HG03139 (cell line): ENCODE data around the gene RIPPLY1.
"Not testable (repeated sequence)": the region's sequence is repeated elsewhere in the genome, so short reads cannot be mapped to it uniquely, and the experiment has no call there.

Experiments
- ATAC-seq: cut with Tn5 transposase; IDR thresholded peaks from one replicate; pipeline ENCODE4 v1.9.1; 2021; ENCODE audit not compliant: unreplicated experiment

The RIPPLY1 gene

GRCh38 chrX:106917830-106918500, 14.8 kb upstream of the RIPPLY1 start:
- ATAC-seq: no peak

DNA sequence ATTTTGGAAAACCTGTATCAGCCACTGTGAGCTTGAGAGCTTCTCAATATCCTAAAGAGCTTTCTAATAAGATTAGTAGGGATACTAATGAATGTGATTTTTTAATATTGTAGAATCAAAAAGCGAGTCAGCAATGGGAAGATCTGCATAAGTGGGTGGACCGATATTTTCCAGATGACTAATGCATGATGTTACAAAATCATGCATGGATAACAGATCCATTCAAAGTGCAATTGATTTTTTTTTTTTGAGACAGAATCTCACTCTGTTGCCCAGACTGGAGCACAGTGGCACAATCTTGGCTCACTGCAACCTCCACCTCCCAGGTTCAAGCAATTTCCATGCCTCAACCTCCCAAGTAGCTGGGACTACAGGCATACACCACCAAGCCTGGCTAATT, 9.7 kb upstream of the RIPPLY1 start:
- no peak for ATAC-seq

GRCh38 chrX:106906361-106906760, 3.2 kb upstream of the RIPPLY1 start:
- no peak for ATAC-seq

- ATAC-seq: no peak
Observed at GRCh38 chrX:106905064-106905708, 2.0 kb upstream of the RIPPLY1 start.

GRCh38 chrX:106903856-106904528, 851 bp upstream of the RIPPLY1 start:
- no peak for ATAC-seq

DNA sequence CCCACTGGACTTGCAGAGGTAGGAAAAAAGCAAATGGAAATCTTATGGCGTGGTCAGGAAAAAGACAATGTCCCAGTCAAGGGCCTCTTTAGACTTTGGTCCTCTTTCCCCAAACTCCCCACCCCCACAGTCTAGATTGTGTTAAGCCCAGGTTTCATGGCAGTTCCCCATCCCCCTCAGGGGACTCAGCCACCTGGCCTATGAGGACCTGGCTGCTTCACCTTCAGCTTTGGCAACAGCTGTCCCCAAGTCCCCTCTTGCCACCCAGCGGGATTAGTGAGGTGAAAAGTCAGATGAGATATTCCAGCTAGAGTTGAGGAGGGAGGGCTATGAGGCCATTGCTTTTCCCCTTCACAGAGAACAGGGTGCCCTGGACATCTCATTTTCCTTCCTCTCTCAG, 457 bp downstream of the RIPPLY1 start:
- ATAC-seq: no peak

DNA sequence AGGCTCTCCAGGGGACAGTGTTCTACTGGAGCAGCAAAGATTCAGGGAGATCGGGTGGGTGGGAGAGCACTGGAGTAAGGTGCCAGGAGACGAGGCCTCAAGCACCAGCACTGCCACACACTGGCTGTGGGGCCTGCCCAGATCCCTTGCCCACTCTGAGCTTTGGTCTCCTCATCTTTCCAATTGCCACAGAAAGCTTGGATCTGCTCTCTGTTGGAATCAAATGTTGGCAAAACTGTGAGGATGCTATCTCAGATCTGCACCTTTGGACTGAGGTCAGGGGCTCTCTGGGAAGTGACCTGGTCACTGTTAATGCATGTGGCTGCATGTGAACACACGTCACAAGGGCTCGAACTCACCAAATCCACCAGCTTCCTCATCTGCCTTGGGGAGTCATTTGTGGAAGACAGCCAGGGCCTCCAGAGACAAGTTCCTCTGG, 1.3 kb downstream of the RIPPLY1 start:
- no peak for ATAC-seq

- ATAC-seq: no peak
Observed at GRCh38 chrX:106901341-106901740, 1.8 kb downstream of the RIPPLY1 start.

DNA sequence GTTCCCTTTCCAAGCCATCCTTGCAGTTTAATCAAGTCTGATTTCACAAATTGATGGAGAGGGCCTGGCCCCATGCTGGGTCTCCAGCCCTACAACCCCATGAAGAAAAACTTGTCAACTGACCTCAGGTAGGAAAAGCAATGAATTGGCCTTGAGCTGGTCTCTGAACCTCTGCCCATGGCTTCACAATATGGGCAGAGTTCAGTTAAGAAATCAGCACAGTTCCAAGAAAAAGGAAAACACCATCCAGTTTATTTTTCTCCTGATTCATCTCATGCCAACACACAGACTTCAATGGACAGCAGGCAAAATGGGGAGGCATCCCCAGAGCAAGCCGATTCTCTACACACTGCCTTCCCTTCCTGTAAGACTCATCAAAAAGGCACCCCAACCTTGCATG, 3.3 kb downstream of the RIPPLY1 start:
- no peak for ATAC-seq

- ATAC-seq: no peak
Observed at GRCh38 chrX:106899276-106899675, 3.9 kb downstream of the RIPPLY1 start.

DNA sequence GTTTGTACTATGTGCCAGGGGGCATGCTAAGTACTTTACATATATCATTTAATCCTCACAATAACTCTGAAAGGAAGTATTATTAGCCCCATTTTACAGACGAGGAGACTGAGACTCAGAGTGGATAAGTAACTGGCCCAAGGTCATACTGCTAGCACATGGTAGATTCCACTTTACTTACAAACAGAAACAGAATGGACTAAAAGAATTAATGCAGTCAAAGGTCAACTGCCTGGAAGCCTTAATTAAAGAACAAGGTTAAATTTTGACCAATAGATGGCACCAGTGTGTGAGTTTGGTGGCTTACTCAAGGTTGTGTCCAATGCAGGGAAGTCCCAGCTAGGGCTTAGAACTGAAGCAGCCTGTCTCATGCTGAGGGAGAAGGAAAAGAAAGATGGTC, 4.7 kb downstream of the RIPPLY1 start:
- peak; percentile 66 for ATAC-seq

GRCh38 chrX:106897259-106897658, 5.9 kb downstream of the RIPPLY1 start:
- no peak for ATAC-seq

- no peak for ATAC-seq
Observed at GRCh38 chrX:106894978-106895452, 8.1 kb downstream of the RIPPLY1 start.

GRCh38 chrX:106894392-106894909, 8.7 kb downstream of the RIPPLY1 start:
- peak; percentile 67 for ATAC-seq

GRCh38 chrX:106891762-106892460, 11.2 kb downstream of the RIPPLY1 start:
- ATAC-seq: no peak

DNA sequence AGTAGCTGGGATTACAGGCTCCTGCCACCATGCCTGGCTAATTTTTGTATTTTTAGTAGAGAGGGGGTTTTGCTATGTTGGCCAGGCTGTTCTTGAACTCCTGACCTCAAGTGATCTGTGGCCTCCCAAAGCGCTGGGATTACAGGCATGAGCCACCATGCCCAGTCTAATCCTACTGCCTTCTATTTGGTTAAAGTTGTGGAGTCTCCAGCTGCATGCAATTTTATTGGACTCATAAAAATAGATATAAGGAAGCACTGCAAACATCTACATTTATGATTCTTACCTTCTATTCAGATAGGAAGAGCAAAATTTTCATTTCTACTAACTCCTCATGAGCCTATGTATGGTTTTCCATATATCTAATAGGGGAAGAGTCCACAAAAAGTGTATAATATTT, 13.7 kb downstream of the RIPPLY1 start:
- ATAC-seq: no peak

DNA sequence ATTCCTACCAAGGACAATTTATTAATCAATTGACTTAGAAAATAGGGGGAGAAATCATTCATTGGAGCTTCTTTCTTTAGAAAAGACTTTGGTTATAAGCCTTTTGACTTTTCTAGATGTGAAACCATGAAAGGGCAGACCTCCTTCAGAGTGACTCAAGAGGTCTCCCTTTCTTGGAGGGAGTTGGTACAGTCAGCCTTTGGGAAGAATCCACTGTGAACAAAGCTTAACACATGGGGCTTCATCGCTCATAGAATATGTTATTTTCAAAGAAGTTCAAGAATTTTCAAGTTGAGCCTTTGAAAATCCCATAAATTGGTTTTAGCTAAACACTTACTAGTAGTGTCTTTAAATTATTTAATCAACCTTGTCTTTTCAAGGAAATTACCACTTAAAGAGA, 28.0 kb downstream of the RIPPLY1 start:
- ATAC-seq: no peak

GRCh38 chrX:106874075-106874474, 29.1 kb downstream of the RIPPLY1 start:
- no peak for ATAC-seq

- ATAC-seq: not testable (repeated sequence)
Observed at GRCh38 chrX:106872796-106873195, 30.3 kb downstream of the RIPPLY1 start.

DNA sequence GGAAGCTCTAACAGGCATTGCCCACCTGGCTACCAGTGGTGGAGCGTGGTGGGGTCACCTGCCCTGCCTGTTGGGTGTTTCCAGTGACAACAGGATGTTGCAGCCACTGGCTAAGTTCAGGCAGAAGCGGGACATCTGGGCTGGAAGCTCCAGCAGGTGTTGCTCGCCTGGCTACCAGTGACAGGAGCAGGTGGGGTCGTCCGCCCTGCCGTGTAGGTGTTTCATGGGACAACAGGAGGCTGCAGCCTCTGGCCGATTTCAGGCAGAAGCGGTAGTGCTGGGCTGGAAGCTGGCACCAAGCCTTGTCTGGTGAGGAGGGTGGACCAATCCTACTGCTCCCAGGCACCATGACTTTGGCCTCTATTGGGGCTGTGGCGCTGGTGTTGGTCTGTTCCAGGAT, 39.4 kb downstream of the RIPPLY1 start:
- no peak for ATAC-seq

DNA sequence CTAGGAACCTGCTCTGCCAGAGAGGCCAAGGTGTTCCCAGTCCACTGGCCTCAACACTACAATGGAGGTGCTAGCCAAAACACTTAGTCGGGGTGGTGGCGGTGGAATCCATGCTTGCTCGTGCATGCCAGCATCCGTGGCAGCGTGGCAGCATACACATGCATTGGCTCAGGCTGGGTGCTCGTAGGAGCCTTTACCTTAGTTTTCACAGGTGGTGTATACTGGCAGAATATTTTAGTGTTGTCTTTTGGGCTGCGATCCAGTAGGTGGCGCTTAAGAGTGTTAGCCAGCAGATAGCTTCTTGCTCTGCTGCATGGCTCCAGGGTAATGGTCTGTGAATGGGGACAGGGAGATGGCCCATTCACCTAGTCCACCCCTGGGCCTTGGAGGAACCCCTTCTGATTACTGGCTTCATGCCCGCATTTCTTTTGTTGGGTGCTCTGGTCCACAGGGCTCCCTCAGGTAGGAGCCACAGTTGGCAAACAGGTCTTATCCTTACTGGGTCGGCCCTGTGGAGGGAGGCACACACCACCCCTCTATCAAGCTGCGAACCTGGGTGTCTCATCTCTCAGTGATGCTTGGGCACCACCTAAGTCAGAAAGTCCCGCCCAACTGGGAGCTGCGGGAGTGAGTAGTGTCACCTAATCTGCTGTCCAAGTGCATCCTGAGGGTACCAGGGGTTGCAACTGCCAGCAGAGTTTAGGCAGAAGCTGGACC, 40.0 kb downstream of the RIPPLY1 start:
- no peak for ATAC-seq
